CD4-positive, alpha-beta T cell treated with Interleukin-6 for 4 hours (primary cell): ENCODE data around the gene CARNS1.

Experiments used
- DNase-seq: peaks from one replicate; pipeline ENCODE4 v3.0.0-alpha.2; 2020; ENCODE audit warnings: mixed read lengths

Gene CARNS1, protein sequence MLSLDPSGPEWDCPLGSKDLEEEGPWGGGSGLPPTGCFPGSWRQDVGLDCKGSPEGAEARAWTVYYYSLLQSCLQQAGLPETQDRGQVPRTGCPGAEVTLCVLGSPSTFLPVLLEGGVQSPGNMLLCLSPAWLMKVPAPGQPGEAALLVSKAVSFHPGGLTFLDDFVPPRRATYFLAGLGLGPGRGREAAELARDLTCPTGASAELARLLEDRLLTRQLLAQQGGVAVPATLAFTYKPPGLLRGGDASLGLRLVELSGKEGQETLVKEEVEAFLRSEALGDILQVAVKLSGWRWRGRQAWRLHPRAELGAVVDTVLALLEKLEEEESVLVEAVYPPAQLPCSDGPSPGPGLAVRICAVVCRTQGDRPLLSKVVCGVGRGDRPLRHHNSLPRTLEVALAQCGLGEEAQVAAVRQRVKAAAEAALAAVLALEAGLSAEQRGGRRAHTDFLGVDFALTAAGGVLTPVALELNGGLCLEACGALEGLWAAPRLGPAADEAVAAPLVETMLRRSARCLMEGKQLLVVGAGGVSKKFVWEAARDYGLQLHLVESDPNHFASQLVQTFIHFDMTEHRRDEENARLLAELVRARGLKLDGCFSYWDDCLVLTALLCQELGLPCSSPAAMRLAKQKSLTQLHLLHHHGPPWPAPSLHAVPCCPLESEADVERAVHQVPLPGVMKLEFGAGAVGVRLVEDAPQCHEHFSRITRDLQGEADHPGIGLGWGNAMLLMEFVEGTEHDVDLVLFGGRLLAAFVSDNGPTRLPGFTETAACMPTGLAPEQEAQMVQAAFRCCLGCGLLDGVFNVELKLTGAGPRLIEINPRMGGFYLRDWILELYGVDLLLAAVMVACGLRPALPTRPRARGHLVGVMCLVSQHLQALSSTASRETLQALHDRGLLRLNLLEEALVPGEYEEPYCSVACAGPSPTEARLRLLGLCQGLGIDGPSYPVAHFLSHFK

DNA sequence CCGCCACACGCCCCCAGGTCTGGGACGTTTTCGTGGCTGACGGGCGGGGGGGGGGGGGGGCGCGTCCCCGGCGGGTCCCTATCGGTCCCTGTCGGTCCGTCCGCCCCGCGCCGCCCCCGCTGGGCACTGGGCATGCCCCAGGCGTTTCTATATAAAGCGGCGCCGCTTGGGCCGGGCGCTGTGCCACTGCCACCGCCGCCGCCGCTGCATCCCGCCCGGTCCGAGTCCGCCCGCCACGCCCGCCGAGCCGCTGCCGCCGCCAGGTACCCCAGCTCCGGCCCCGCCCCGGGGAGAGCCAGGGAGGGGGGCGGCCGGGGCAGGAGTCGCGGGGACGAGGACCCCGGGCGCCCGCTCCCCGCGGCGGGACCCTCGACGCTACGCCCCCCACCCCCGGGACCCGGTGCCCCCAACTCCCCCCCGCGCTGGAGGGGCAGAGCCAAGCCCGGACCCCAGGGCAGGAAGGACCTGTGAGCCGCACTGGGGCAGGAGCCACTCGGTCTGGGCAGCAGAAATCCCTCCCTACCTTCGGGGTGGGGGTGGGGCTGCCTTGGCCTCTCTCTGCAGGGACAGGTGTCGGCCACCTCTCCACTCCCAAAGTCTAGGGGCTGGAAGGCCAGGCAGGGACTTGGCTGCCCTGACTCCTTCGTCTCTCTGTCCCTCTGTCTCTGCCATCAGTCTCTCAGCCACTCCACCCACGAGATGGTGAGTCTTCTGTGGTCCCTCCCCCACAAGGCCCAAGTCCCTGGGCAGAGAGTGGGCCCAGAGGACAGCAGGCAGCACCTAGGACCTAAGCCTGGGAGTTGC is at the start of gene CARNS1:
CARNS1 (plus strand) TSS at position 178 of the 804 bp plus-strand sequence; CDS start at position 700, 522 bp downstream.
- peak; percentile 45 for DNase-seq

DNA sequence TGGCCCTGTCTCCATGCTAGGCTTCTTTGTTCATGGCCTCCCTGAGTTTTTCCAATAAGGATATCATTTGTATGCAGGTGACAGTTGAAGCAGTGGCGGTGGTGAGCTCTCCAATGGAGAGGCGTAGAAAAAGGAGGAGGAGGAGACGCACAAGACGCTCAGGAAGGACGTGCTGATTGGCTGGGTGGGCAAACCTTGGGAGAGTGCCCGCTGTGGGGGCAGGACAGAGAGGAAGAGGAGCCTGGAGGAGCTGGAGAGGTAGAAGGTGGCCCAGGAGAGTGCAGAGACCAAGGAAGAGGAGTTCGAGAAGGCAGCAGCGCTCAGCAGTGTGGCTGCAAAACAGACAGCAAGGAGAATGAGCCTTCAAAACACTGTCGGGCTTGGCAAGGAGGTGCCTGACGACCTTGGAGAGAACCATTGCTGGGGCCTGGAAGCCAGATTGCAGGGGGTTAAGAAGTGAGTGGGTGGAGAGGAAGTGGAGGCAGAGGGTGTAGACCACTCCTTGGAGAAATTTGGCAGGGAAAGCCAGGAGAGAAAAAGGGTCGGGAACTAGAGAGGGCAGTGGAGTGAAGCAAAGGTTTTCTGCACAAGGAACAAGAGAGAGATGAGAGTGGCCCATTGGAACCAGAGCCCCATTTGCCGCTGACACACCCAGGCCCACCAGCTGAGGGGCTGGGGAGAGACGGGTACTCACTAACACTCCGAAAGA is 49.6 kb upstream of the CARNS1 start:
- DNase-seq, result no peak

DNA sequence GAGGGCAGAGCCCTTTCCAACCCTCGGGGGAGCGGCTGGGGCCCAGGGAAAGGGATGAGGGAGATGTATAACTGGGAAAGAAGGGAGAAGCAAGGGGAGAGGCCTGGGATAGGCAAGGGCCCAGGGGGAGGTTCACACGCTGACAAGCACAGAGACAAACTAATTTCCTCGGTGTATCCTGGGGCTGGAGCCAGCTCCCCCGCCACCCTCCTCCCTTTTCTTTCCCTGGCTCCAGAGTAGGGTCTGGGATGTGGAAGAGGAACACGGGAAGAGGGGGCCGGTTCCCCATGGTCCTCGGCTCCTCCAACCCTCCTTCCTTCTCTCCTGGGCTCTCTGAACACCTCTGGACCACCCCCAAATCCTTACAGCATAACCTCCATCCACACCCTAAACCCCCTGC is 48.9 kb upstream of the CARNS1 start:
- no peak for DNase-seq

DNA sequence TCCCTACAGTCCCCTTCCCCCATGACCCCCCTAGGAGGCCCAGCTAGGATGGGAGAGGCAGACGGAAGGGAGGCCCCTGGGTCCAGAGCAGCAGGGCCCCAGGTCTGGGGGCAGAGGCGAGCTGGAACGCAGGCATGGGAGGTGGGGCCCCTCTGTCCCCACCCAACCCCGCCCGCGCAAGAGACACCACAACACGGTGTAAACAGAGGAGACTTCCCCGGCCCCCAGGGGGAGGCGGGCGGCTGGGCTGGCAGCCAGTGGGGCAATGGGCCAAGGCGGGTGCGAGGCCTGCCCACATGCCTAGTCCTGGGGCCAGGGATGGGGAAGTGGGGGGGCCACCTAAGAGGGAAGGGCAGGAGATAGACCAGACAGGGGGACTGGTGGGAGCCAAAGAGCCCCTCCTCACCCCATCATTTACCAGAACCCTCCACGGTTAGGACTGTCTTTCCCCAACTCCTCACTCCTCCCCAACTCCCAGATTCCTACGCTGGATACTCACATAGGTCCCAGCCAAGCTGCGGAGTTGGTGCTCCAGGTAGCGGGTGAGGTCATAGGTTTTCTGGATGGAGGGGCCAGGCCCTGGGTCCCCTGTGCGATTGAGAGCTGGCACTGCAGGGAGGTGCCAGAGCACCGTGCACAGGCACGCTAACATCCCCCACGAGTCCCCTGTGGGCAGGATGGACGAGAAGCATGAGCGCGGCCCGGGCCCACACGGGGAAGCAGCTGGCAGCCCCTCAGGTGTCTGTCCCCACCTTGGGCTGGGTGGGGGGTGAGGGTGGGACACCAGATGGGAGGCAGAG is 48.3 kb upstream of the CARNS1 start:
- no peak for DNase-seq

DNA sequence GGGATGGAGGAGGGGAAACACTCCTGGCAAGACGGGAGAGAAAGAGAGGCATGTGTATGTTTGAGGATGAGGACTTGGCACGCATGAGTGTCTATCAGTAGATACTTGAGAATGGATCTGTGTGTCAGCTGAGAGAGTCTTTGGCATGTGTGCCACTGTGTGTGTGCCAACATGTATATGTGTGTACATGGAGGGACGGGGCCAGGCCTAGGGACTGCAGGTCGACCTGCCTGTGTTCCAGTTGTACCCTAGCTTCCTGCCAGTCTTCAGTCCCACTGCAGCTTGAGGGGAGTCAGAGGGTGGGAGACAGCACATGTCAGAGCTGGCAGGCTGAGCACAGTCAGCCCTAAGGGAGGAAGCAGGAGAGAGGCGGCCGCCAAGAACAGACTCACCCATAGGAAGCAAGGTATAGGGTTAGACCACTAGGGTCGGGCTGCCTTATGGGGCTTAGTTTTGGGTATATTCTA is 47.7 kb upstream of the CARNS1 start:
- no peak for DNase-seq

DNA sequence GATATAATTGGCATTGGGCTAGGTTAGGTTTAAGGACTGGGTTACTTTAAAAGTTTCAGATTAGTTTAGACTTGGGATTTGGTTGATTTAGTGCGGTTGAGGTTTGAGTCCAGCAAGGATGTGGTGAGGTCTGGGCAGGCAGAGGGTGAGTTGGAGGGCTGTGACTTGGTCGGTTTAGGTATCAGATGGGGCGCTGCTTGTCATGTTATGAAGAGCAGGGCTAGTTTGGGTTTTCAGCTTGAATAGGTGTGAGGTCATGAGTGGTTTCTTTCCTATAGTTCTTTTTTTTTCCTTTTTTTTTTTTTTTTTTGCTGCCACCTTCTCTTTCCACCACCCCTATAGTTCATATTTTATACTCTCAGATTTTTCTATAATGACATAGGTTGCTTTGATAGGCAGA is 46.9 kb upstream of the CARNS1 start:
- peak; percentile 17 for DNase-seq

DNA sequence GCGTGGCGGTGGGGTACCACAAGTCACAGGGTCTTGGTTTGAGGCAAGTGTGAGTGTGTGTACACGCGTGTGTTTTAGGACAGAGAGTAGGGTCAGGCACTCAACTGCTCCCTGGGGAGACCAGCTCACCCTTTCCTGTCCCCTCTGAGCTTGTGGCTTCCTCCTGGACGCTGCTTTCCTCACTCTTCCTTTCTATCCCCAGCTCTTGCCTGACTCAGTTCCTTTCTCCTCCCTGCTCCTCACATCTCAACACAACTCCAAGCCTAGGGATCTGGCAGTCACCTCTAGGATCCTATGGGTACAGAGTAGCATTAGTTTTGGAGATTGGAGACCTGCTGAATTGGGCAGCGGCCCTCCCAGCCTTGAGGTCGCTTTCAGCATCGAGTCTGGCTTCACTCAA is 46.2 kb upstream of the CARNS1 start:
- DNase-seq, result no peak

DNA sequence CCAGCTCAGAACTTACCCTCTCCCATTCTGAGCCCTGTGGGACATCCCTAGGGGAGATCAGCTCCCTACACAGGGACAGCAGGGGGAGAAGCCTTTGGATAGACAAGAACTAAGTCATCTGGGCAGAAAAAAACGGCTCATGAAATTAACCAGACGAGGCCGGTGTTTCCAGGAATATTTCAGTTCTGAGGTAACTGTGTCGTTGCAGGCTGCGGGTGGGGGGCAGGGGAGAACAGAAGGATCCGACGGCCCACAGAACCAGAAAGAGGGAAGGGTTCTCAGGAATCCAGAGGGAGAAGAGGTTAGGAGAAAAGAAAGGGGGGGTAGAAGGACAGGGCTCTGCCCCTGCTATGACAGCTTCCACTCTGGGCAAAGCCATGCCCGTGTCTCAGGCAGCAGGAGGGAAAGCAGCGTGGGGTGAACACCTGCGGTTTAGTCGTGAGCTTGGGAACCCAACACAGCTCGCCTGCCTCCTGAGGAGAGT is 45.6 kb upstream of the CARNS1 start:
- DNase-seq, result no peak

DNA sequence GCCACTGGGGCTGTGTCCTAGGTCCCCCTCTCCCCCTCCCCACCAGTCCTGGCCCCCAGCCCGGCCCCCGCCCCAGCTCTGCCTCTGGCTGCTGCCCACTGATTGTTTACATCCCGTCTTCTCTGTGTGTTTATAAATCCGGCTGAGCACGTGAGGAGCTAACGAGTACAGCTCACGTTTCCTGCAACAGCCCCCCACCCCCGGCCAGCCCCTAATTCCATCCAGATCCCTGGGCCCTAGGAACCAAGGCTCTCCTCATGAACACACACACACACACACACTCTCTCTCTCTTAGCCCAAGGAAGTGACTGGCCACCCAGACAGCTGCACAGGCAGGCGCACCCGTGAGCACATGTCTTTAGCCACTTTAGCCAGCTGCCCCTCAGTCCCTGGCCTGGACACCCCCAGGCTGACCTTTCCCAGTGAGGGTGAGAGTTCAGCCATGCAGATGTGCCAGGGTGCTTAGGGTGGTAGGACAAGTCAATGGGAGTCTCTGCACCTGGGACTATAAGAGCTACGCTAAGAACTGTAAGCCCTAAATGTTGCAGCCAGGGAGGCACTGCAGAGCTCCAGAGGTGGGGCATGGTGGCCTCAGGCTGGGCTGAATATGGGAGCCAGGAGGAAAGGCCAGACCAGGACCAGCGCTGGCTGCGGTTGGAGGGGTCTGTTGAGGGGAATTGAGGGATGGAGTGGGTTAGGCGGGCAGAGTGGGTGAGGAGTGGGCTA is 45.0 kb upstream of the CARNS1 start:
- no peak for DNase-seq

DNA sequence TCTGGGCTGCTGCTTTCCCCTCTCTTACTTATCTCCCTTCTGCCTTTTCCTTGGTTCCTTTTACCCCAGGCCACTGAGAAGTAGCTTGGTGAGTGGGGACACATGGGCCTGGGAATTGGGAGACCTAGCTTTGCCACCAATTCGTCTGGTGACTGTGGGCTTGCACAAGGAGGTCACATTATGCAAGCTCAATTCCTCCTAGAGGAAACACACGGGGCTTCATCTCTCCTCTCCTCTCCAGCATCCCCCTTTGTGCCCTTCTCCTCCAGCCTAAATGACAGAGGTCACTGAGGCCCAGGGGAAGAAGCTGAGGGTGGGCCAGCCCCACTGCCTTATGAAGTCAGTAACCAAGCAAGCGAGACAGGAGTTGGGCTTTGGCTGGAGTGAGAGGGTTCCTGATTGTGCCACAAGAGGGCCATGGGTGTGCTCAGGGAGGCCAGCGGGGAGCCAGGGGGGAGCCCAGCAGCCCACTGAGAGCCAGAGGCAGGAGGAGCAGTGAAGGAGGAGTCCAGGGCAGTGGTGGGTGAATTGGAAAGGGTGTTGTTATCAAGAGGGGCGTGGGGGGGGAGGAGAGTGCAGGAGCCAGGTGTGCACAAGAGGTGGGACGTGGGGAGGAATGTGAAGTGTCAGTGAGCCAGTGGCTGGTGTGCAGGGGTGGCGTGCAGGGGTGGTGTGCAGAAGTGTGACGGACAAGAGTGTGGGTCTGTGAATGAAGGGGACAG is 44.1 kb upstream of the CARNS1 start:
- peak; percentile 32 for DNase-seq

DNA sequence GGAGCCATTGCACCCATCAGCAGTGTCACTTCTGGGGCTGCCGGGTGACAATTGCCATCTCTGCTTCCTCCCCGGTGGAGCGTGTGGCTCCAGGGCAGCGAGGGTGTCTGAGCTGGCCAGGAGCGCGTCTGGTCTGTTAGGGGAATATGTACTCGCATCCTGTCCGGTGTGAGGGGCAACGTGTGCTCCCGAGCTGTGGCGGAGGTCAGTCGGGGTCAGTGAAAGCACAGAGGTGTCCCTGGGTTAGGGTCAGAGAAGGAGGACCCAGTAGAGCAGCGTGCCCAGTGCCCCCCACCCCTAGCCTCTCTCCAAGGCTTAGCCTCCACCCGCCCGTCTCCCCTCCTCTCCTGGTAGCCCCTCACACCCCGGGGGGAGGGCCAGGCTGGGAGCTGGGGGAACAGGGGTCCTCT is 43.6 kb upstream of the CARNS1 start:
- DNase-seq, result no peak

DNA sequence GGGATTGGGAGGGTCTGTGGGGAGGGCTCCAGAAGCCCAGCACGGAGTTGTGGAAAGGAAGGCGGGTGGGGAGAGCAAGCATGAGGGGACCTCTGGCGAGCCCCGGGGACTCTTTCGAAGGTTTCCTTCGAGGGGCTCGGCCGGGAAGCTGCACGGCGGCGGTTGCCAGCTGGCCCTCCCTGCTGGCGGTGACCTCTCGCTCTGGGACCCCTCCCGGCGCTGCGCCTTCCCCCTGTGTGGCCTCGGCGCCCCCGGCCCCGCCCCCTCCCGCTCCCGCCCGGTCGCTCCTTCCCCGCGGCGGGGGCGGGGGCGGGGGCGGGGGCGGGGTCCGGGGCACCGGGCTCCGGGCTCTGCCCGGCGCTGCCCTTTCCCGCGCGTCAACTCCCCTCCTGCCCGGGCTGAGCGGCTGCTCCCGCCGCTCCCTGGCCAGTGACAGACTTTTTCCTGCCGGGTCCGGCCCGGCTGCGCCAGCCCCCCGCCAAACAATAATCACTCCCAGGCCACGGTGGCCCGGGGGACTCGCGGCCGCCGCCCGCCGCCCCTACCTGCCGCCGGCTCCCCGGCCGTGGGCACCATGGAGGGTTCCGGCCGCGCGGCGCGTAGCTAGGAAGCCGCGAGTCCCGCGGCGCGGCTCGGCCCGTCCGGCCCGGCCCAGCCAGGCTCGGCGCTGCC is 43.0 kb upstream of the CARNS1 start:
- DNase-seq, result peak; percentile 41

DNA sequence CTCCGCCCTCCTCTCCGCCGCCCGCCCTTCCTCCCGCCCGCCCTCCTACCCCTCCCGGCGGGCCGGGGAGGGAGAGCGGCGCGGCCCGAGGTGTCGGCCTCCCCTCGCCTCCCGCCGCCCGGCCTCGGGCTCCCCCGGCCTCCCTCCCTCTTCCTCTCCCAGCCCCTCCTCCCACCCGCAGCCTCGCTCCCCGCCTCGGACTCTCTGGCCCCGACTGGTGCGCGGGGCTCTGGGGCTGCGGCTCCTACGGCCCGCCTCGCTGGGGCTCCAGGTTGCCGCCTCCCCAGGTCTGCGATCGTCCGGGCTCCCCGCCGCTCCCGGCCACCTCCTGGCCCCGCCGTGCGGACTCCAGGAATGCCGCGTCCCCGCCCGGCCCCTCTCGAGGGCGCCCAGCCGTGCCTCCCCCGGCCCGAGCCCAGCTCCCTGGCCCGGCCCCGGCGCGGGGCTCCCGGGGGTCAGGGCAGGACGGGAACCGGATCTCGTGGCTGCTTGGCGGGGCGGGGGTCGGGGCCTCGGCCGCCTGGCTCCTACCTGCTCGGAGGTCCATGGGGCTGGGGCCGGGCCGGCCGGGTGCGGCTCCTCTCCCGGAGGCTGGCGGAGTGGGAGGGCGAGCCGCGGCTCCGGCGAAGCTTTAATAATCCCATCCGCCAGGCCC is 42.4 kb upstream of the CARNS1 start, which contains the start of gene CLCF1:
CLCF1 (minus strand) TSS at position 606 of the 655 bp plus-strand sequence; CDS start at position 547, 59 bp downstream.
- DNase-seq, result peak; percentile 42

DNA sequence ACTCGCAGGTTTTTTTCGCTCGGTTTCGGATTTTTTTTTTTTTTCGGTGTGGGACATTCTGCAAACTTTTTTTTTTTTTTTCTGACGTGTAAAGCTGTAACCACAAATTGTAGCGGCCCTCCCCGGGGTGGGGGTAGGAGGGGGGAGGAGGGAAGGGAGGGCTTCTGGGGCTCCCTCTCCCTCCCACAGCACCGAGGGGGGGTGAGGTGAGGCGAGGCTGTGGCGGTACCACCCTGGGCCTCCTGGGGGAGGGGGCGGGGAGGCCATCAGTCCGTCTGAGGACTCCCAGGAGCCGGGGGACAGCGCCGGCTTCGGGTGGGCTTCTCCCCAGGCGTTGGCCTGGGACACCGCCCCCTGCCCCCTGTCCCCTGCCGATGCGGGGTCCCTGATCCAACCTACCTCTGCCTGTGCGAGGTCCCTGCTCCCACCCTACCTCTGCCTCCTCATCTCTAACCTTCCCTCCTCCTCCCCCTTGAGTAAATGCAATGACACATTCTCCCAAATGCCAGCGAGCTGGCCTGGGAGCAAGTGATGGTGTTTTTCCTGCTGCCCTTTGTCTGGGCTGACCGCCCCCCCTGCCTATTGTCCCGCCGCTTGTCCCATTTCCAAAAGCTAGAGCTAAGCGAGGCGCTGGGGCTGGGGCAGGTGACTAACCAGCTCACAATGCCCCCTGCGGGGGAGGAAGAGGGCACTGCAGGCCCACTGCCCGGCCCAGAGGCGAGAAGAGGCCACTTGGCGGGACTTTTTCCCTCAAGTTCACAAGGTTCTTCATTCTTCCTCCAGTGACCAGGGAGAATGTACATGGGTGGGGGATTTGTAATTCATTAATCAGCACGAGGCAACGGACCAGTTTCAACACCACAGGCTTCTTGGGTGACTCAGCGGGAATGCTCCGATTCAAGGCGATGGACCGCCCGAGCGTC is 41.6 kb upstream of the CARNS1 start:
- peak; percentile 82 for DNase-seq

DNA sequence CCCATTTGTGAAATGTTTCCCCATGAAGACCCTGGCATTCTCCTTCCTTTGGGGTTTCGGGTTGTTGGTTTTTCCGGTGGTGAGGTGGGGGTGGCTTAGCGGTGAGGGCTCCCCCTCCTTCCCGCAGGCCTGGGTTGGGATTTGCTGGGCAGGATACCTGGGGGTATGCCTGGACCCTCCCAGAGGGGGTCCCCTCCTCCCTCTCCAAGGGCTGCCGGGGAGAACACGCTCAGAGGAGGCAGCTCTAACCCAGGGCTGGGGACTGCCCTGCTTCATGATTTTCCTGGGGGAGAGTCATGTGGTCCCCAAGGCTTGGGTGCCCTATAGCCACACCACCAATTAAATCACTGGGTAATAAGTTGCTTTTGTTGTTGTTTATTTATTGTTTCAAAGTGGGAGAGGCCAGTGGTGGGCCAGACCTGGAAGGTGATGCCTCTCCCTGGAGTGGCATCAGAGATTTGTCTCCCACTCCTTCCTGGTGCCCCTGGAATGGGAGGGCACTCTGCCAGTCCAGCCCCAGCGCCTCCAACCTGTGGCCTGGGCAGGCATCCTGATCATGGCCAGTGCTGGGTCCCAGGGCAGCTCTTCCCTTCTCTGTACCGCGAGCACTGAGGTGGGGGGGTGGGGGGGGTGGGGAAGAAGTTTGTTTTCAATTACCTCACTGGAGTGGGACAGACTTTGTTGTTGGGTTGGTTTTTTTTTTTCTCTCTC is 40.8 kb upstream of the CARNS1 start:
- no peak for DNase-seq

DNA sequence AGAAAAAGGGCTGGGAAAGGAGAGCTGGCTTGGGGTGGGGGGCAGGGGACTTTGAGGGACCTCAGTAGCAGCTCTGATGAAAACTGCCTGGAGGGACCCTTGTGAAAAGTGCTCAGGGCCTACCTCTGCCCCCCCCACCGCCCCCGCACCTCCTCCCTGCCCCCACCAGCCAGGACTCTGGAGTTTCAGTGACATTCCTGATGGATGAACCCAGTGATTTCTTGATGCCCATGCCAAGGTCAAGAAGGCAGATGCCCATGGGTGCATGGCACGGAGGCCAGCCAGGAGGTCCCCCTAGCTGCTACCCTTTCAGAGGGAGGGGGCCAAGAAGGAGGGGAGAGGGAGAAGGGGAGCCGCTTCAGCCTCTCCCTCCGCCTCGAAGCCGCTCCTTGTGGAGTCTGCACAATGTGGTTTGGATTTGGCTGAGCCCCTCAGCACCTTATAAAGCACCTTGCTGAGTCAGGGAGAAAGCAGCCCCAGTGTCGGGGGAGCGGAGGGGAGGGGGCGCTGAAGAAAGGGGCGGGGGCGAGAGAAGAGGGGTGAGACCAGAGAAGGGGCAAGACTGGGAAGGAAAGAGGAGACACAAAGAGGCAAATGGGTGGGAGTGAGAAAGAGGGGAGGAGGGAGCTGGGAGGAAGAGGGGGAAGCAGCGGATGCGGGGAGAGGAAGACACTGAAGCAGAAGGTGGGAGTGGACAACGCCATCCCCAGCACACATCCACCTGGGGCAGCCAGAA is 40.0 kb upstream of the CARNS1 start:
- DNase-seq, result no peak
